ENCODE measurements around the gene CYTH1. TPM values are rescaled to one million over a fixed set of nuclear protein-coding genes. Genes with fewer than 3 reads are reported as not detected.

Gene CYTH1
- total RNA-seq, 1 experiment from 2014 or later = 20.0 TPM

DNA sequence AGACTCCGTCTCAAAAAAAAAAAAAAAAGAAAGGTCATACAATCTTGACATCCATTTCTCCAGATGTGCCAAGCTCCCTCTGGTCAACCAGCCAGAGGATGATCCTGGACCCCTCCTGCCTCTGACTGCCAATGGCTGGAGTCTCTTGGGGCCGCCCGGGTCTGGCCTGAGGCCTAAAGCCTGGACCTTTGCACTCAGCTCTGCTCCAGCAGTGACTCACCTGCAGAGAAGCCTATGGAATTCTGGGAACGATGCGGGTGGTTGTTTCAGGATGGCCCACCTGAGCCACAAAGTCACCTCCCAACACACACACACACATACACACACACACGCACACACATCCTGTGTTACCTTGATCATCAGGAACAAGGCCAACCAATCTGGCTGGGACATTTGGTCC lies 140.8 kb downstream of the CYTH1 start (continued):
- TF ChIP-seq SMAD3 (CRISPR knock-in tag; IDR thresholded peaks at IDR 0.05; ENCODE audit: borderline replicate concordance) (no peak), CDX4 (CRISPR knock-in tag; IDR thresholded peaks at IDR 0.05; ENCODE audit: borderline replicate concordance) (no peak), MAX (CRISPR knock-in tag; IDR thresholded peaks at IDR 0.05) (no peak)

DNA sequence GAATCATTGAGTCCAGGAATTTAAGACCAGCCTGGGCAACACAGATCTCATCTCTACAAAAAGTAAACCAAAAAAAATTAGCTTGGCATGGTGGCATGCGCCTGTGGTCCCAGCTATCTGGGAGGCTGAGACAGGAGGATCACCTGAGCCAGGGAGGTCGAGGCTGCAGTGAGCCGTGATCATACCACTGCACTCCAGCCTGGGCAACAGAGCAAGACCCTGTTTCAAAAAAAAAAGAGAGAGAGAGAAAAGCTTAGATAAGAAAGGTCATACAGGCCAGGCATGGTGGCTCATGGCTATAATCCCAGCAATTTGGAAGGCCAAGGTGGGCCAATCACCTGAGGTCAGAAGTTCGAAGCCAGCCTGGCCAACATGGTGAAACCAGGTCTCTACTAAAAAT lies 141.4 kb downstream of the CYTH1 start:
- ATAC-seq = no peak
- DNase-seq (ENCODE audit: low spot score) = no peak
- Mint-ChIP-seq H3K27ac (no peak overlapping the region), H3K9me3 (peaks cover 5% of the 10 kb centered on the region), H3K4me3 (no peak overlapping the region), H3K27me3 (ENCODE audit: low read depth) (no peaks in the 10 kb centered on the region), H3K4me1 (no peaks in the 10 kb centered on the region), H3K36me3 (no peaks in the 10 kb centered on the region)
- ChIA-PET CTCF (no interaction called here), POLR2A (no interaction called here)
- 0 out of 2 replicates have a peak, but pooled peaks have one; percentile 18 for TF ChIP-seq ZNF121 (CRISPR knock-in tag; IDR thresholded peaks at IDR 0.05)
- no peak for TF ChIP-seq SMAD3 (CRISPR knock-in tag; IDR thresholded peaks at IDR 0.05; ENCODE audit: borderline replicate concordance)

GRCh38 chr17:78637643-78638420 lies 144.2 kb downstream of the CYTH1 start:
- no peak for ATAC-seq
- no peak overlapping the region for H3K4me3 Mint-ChIP-seq
- H3K36me3 Mint-ChIP-seq = no peaks in the 10 kb centered on the region
- H3K27ac Mint-ChIP-seq = no peak overlapping the region
- ChIA-PET CTCF (no interaction called here), POLR2A (no interaction called here)
- no peaks in the 10 kb centered on the region for H3K27me3 Mint-ChIP-seq (ENCODE audit: low read depth)
- no peak for DNase-seq (ENCODE audit: low spot score)
- no peaks in the 10 kb centered on the region for H3K4me1 Mint-ChIP-seq
- TF ChIP-seq NR2C2 (CRISPR knock-in tag; IDR thresholded peaks at IDR 0.05) (no peak), E2F5 (CRISPR knock-in tag; IDR thresholded peaks at IDR 0.05) (no peak), RORB (CRISPR knock-in tag; IDR thresholded peaks at IDR 0.05) (no peak), NR1H2 (CRISPR knock-in tag; IDR thresholded peaks at IDR 0.05) (no peak), PREB (CRISPR knock-in tag; IDR thresholded peaks at IDR 0.05; ENCODE audit: borderline replicate concordance) (no peak), CDX4 (CRISPR knock-in tag; IDR thresholded peaks at IDR 0.05; ENCODE audit: borderline replicate concordance) (no peak), STAT6 (CRISPR knock-in tag; conservative IDR thresholded peaks at IDR 0.05; ENCODE audit: low read depth) (no peak), ARID4B (CRISPR knock-in tag; IDR thresholded peaks at IDR 0.05; ENCODE audit: borderline replicate concordance) (no peak), ELF4 (CRISPR knock-in tag; IDR thresholded peaks at IDR 0.05; ENCODE audit: low read depth) (no peak), ZNF263 (CRISPR knock-in tag; IDR thresholded peaks at IDR 0.05; ENCODE audit: low read depth) (no peak)
- H3K9me3 Mint-ChIP-seq = peaks cover 5% of the 10 kb centered on the region

Data from WTC11 (cell line).